ACHN (cell line): ENCODE results near the gene CLOCK.

Experiments
- DNase-seq: peaks from one replicate; pipeline ENCODE4 v3.0.0-alpha.2; 2015
- in situ Hi-C: cut with HindIII; loops from 2 replicates; pipeline ENCODE4 v1.10.0; 2017; ENCODE audit warnings: low sequenced_read_pairs, low pct_ligation_motif_present, low pct_unique_long_range_greater_than_20kb

CLOCK gene

GRCh38 chr4:55442541-55442940, 104.2 kb downstream of the CLOCK start:
- no peak for DNase-seq
- in situ Hi-C loops = no loop called here

GRCh38 chr4:55440786-55441185, 105.9 kb downstream of the CLOCK start:
- DNase-seq = no peak
- in situ Hi-C loops = no loop called here

- in situ Hi-C loops = no loop called here
- DNase-seq = no peak
Measured at GRCh38 chr4:55439023-55439422, 107.7 kb downstream of the CLOCK start.

- in situ Hi-C loops = no loop called here
- DNase-seq = no peak
Measured at GRCh38 chr4:55438314-55438713, 108.4 kb downstream of the CLOCK start.

GRCh38 chr4:55437823-55438222, 108.9 kb downstream of the CLOCK start:
- in situ Hi-C loops = no loop called here
- DNase-seq = no peak

DNA sequence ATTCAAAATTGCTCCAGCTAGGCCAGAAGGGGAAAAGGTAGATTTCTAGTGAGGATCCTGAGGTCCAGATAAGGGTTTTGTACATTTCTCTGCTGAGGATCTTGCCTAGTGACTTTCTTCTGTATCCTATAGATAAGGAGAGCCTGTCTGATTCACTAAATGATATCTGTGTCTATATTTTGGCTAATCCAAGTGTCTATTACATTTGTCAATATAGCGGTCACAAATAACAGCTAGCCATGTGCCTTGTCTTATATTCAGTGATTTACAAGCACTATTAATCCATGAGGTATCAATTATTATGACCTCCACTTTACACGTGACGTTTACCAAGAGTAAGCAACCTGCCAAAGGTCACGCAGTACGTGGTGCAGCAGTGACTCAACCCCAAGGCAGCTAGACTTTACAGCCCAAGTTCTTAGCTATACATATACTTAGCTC, 109.3 kb downstream of the CLOCK start:
- in situ Hi-C loops = no loop called here
- DNase-seq = no peak

GRCh38 chr4:55435141-55435841, 111.4 kb downstream of the CLOCK start:
- no peak for DNase-seq
- in situ Hi-C loops = no loop called here

GRCh38 chr4:55431710-55432336, 114.9 kb downstream of the CLOCK start:
- in situ Hi-C loops = no loop called here
- DNase-seq = no peak

GRCh38 chr4:55424791-55425190, 121.9 kb downstream of the CLOCK start:
- DNase-seq = no peak
- in situ Hi-C loops = no loop called here

DNA sequence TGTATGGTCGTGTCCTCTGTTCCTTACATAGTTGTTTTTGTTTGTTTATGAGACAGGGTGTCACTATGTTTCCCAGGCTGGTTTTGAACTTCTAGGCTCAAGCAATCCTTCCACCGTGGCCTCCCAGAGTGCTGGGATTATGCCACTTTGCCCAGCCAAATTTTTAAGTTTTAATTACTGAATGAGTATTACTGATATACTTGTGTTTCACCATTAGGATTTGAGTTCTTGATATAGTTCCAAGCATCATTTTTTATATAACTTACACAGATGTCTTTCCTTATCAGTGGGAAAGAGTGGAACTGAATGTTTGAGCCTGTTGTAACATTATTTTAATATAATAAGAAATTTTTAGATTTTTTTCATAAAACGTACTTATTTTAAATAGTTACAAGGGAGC, 130.5 kb downstream of the CLOCK start:
- in situ Hi-C loops = no loop called here
- DNase-seq = no peak

DNA sequence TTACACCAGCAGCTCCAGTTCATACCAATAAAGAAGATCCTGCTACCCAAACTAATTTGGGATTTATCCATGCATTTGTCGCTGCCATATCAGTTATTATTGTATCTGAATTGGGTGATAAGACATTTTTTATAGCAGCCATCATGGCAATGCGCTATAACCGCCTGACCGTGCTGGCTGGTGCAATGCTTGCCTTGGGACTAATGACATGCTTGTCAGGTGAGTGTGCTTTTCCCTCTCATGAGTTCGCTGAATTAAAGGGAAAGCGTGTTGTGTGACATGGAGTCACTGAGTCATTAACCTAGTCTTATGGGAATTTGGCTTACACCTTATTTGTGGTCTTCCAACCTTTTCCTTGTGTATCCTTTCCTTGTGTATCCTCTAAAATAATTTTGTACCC, 135.1 kb downstream of the CLOCK start:
- no peak for DNase-seq
- in situ Hi-C loops = no loop called here

- in situ Hi-C loops = no loop called here
- no peak for DNase-seq
Measured at GRCh38 chr4:55410431-55410830, 136.3 kb downstream of the CLOCK start.

DNA sequence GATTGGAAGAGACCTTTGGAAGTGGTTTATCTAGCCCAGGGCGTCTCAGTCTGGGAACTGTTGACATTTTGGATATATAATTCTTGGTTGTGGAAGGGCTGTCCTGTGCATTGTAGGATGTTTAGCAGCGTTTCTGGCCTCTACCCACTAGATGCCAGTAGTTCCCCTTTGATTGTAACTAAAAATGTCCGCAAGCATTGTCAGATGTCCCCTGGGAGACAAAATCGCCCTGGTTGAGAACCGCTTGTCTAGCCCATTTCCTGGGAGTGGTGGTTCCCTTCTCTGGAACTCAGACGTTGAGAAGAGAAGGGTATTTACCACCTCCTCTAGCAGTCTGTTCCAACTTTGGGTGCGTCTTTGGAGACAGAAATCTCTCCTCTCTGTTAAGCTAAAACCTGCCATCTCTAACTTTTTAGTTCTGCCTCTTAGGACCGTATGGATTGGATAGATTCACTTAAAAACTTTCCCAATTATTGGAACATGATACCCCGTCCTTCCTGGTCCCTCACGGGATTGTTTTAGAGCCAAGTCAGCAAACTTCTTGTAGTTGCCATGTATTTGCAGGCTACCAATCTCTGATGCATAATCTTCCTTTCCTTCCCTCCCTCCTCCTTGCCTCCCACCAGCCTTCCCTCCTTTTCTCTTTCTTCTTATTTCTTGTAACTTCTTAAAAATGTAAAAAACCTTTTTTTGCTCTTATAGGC, 137.1 kb downstream of the CLOCK start:
- in situ Hi-C loops = no loop called here
- DNase-seq = no peak

- in situ Hi-C loops = no loop called here
- no peak for DNase-seq
Measured at GRCh38 chr4:55407764-55408163, 138.9 kb downstream of the CLOCK start.

- no peak for DNase-seq
- in situ Hi-C loops = no loop called here
Measured at GRCh38 chr4:55407119-55407518, 139.6 kb downstream of the CLOCK start.

DNA sequence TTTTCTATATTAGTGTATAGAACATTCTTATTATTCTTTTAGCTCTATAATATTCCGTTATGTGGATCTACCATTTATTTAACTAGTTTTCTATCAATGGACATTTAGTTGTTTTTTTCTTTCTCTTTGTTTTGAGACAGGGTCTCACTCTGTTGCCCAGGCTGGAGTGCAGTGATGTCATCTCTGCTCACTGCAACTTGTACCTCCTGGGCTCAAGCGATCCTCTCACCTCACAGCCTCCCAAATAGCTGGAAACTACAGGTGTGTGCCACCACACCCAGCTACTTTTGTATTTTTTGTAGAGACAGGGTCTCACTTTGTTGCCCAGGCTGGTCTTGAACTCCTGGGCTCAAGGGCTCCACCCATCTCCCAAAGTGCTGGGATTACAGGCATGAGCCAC, 140.2 kb downstream of the CLOCK start:
- in situ Hi-C loops = no loop called here
- no peak for DNase-seq

DNA sequence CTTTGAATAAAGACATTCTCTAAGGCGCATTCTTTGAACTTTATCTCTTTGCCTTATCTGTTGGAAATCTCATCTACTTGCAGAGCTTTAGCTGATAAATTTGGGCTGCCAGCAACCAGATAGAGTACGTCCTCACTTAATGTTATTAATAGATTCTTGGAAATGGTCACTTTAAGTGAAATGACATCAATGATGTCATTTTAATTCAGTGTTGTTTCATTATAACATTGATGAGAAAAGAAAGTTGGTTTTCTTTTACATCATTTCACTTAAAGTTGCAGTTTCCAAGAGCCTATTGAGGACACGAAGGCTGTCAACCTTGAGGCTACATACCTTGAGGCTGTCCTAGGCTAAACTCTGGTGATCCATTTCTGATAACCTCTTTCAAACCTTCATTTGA, 141.6 kb downstream of the CLOCK start:
- in situ Hi-C loops = no loop called here
- DNase-seq = no peak

- DNase-seq = no peak
- in situ Hi-C loops = no loop called here
Measured at GRCh38 chr4:55399581-55399980, 147.1 kb downstream of the CLOCK start.

- in situ Hi-C loops = no loop called here
- no peak for DNase-seq
Measured at GRCh38 chr4:55398966-55399365, 147.7 kb downstream of the CLOCK start.

DNA sequence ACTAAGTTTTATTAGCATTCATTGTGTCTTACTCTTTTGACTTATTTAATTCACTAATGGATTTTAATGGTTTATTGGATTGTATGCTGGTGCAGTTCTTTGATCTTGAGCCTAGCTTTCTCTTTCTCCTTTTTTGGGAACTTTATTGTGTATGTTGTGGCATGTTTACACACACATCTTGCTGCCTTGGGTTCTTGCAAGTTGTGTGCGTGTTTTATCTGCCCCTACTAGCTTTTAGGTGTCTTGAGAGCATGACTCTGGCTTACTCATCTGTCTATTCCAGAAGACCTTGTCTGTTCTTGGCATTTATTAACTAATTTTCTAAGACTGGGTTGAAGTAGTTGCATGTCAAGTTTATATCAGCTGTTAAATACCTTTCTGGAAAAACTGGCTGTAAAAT, 148.2 kb downstream of the CLOCK start:
- peak; percentile 9 for DNase-seq
- in situ Hi-C loops = no loop called here
